GM12872 (cell line): ENCODE data around the gene ATP5F1B.

Source experiments
- CTCF ChIP-seq: IDR thresholded peaks from 3 replicates; pipeline ENCODE4 v1.5.1; 2011; ENCODE audit warnings: low read depth, mild to moderate bottlenecking, low read length, moderate library complexity; ENCODE audit not compliant: insufficient read depth

The ATP5F1B gene

GRCh38 chr12:56661979-56662638 lies 16.3 kb upstream of the ATP5F1B start:
- no peak for TF ChIP-seq CTCF

GRCh38 chr12:56661560-56661959 lies 15.8 kb upstream of the ATP5F1B start:
- TF ChIP-seq CTCF: no peak

- TF ChIP-seq CTCF: no peak
Measured at GRCh38 chr12:56658921-56659320, 13.1 kb upstream of the ATP5F1B start.

GRCh38 chr12:56657416-56658379 lies 11.9 kb upstream of the ATP5F1B start:
- no peak for TF ChIP-seq CTCF

- TF ChIP-seq CTCF: no peak
Measured at GRCh38 chr12:56645201-56645716, 525 bp downstream of the ATP5F1B start.

GRCh38 chr12:56644654-56645053 lies 1.1 kb downstream of the ATP5F1B start:
- TF ChIP-seq CTCF: no peak

- TF ChIP-seq CTCF: no peak
Measured at GRCh38 chr12:56641219-56641618, 4.6 kb downstream of the ATP5F1B start.
